ENCODE data around the gene STAP2.

Gene STAP2

GRCh38 chr19:4338441-4339355 is at the start of gene STAP2:
TSS of gene STAP2 (minus strand) at chr19:4338827. CDS start at chr19:4338753, 74 bp downstream.
- peak within 1 kb of the TSS; percentile 38 to 51 for H3K4me3 ChIP-seq (replicated peaks in 1 of 2; ENCODE audit: low read depth in 2 of 2, low read length in 2 of 2)
- DNase-seq (ENCODE audit: low read depth in 2 of 2): no peak
- no peak for TF ChIP-seq CTCF (IDR thresholded peaks at IDR 0.05; ENCODE audit: low read depth, low read length)

DNA sequence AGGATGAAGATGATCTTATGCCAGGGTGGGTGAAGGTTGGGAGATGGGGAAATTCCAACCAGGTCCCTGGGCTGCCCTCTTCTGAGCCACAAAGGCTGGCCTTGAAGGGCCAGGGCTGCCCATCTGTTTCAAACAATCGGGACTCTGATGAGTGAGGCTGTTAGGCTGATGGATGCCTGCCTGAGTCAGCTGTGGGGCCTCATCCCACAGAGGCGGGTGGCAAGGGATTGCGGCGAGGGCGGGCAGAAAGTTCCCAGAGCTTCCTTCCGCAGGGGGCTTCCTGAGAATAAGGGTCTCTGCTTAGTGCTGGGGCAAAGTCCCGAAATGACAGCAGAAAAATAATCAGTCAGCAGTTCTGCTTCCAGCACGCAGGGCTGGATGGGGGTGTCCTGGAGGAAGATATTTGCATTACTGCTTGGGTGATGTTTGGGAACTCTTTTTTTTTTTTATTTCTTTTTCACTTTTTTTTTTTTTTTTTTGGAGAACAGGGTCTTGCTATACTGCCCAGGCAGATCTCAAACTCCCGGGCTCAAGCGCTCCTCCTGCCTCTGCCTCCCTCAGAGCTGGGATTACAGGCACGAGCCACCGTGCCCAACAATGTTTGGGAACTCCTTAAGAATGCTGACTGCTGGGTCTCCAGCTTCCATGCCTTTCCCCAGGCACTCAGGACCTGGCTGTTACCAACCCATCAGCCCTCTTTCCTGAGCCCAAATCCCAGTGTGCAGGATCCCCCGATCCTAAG is 47.6 kb upstream of the STAP2 start:
- DNase-seq (ENCODE audit: low read depth in 2 of 2): no peak
- peak; percentile 20 for TF ChIP-seq CTCF (IDR thresholded peaks at IDR 0.05; ENCODE audit: low read depth, low read length)
- no peak overlapping the region for H3K4me3 ChIP-seq (replicated peaks in 1 of 2; ENCODE audit: low read depth in 2 of 2, low read length in 2 of 2)

GRCh38 chr19:4385291-4386040 is 46.8 kb upstream of the STAP2 start:
- TF ChIP-seq CTCF (IDR thresholded peaks at IDR 0.05; ENCODE audit: low read depth, low read length): no peak
- H3K4me3 ChIP-seq (replicated peaks in 1 of 2; ENCODE audit: low read depth in 2 of 2, low read length in 2 of 2): no peak overlapping the region
- DNase-seq (ENCODE audit: low read depth in 2 of 2): no peak

GRCh38 chr19:4380254-4380727 is 41.7 kb upstream of the STAP2 start:
- TF ChIP-seq CTCF (IDR thresholded peaks at IDR 0.05; ENCODE audit: low read depth, low read length): no peak
- H3K4me3 ChIP-seq (replicated peaks in 1 of 2; ENCODE audit: low read depth in 2 of 2, low read length in 2 of 2): no peak overlapping the region
- DNase-seq (ENCODE audit: low read depth in 2 of 2): no peak

DNA sequence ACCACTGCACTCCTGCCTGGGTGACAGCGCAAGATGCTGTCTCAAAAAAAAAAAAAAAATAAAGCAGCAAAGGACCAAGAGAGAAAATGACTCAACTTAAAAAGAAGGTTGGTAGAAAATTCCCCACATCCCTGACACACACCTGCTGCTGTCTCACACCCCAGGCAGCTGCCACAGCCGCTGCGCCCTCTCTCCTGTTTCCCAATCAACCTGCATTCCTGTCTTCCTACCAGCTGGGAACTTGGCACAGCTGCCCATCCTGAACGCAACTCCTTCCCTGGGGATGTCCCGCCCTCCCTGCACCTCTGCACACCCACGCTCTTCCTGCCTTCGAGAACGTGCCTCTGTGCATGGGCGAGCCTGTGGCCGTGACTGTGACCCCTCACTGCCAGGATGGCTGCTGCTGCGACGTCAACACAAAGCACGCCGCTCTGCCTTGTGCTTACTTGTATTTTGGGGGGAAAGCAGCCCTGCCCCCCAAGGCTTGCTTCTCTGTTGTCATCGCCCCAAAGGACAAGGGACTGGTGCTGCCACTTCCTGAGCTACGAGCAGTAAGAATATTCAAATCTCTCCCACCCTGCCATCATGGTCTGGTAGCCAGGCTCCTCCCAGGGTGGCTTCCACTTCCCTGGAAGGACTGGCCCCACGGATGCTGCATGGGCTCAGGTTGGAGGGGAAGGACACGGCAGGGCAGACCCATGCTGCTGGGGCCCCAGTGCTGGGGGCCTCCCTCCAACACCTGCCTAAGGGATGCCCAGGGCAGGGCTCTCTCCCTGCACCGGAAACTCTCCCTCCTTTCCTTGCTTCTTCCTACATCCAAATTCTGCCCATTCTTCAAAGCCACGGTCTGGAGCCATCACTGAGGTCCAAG is 41.0 kb upstream of the STAP2 start:
- no peak for TF ChIP-seq CTCF (IDR thresholded peaks at IDR 0.05; ENCODE audit: low read depth, low read length)
- DNase-seq (ENCODE audit: low read depth in 2 of 2): peak; percentile 70 to 89
- no peak overlapping the region for H3K4me3 ChIP-seq (replicated peaks in 1 of 2; ENCODE audit: low read depth in 2 of 2, low read length in 2 of 2)
